Testis (tissue), 3 donors: Measurements from ENCODE around the gene PRKAG2. TPM values are rescaled to one million over a fixed set of nuclear protein-coding genes. Genes with fewer than 3 reads are reported as not detected.

Experiments
- DNase-seq: peaks from one replicate; pipeline ENCODE4 v3.0.0-alpha.2; 2019
- H3K27ac ChIP-seq, 2 donors: fragments of 200-600 bp; sonication (generic); one replicate each; pipeline ENCODE4 v1.5.1; 2019
- H3K27me3 ChIP-seq: fragments of 200-600 bp; sonication (generic); one replicate; pipeline ENCODE4 v1.5.1; 2019
- H3K36me3 ChIP-seq: fragments of 200-600 bp; sonication (generic); one replicate; pipeline ENCODE4 v1.5.1; 2017; ENCODE audit warnings: low read depth; ENCODE audit errors: missing control alignments
- H3K4me1 ChIP-seq: fragments of 200-600 bp; sonication (generic); one replicate; pipeline ENCODE4 v1.5.1; 2019
- H3K4me3 ChIP-seq, 2 donors: fragments of 200-600 bp; sonication (generic); one replicate each; pipeline ENCODE4 v1.5.1; 2017 to 2019
- H3K9me3 ChIP-seq: fragments of 200-600 bp; sonication (generic); one replicate; pipeline ENCODE4 v1.5.1; 2017
- POLR2A ChIP-seq: fragments of 450-650 bp; IDR thresholded peaks from one replicate; pipeline ENCODE4 v1.6.1; 2017; ENCODE audit warnings: antibody characterized with exemption, mild to moderate bottlenecking, moderate library complexity
- WGBS, 2 donors: methylation state at CpG; one replicate each; pipeline ENCODE4 v1.1.5; 2018; 5-methylcytosine and 5-hydroxymethylcytosine counted together
- intact Hi-C: fragments of 100-400 bp; cut with DNase I; formaldehyde crosslinking; loops from one replicate; pipeline ENCODE4 v1.15.1; 2023; ENCODE audit warnings: low total_unique reads
- polyA plus RNA-seq: library from polyadenylated mRNA; stranded (reverse); fragments of 350-450 nt; fragmentation: Illumina TruSeq; extraction: RNeasy Lipid Tissue Mini Kit (QIAGEN cat#74804); gene quantifications from one replicate; pipeline ENCODE4 v1.2.3, GENCODE V29; 2014; ENCODE audit warnings: low read depth, low replicate concordance; ENCODE audit not compliant: insufficient read depth
- total RNA-seq, 2 donors: library from RNA; depleted of rRNA; stranded (reverse); fragments of >200 nt; gene quantifications; one replicate each; pipeline ENCODE4 v1.2.3, GENCODE V29; 2016
- TF ChIP-seq, protein P1 (sequence below), 3 experiments: fragments of 450-650 bp in 2 of 3; fragments of 200-600 bp in 1 of 3; sonication (generic) in 1 of 3; IDR thresholded peaks; one replicate each; pipeline ENCODE4 v1.5.1; 2016 to 2019; ENCODE audit warnings: antibody characterized with exemption in 3 of 3, mild to moderate bottlenecking in 2 of 3, moderate library complexity in 1 of 3

Gene PRKAG2
- total and polyA plus RNA-seq, 3 donors from 2014 or later: 27.9 to 28.7 (median 28.6) TPM

DNA sequence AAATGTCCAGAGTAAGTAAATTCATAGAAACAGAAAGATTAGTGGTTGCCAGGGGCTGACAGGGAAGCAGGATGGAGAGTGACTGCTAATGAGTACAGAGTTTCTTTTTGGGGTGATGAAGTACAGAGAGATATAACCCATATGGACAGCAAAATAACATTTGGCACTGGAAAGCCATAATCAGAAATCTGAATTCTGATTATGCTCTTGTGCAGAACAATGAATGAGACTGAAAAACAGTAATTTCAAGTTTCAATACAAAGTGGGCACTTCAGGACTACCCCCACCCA, 361.7 kb downstream of the PRKAG2 start:
- H3K4me3 ChIP-seq: no peak overlapping the region
- intact Hi-C loops: no loop called here
- no peak for DNase-seq
- TF ChIP-seq POLR2A: no peak
- TF ChIP-seq, protein P1, sequence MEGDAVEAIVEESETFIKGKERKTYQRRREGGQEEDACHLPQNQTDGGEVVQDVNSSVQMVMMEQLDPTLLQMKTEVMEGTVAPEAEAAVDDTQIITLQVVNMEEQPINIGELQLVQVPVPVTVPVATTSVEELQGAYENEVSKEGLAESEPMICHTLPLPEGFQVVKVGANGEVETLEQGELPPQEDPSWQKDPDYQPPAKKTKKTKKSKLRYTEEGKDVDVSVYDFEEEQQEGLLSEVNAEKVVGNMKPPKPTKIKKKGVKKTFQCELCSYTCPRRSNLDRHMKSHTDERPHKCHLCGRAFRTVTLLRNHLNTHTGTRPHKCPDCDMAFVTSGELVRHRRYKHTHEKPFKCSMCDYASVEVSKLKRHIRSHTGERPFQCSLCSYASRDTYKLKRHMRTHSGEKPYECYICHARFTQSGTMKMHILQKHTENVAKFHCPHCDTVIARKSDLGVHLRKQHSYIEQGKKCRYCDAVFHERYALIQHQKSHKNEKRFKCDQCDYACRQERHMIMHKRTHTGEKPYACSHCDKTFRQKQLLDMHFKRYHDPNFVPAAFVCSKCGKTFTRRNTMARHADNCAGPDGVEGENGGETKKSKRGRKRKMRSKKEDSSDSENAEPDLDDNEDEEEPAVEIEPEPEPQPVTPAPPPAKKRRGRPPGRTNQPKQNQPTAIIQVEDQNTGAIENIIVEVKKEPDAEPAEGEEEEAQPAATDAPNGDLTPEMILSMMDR (IDR thresholded peaks at IDR 0.05): no peak
- no peaks in the 10 kb centered on the region for H3K27me3 ChIP-seq
- peaks cover 27% of the 10 kb centered on the region for H3K4me1 ChIP-seq
- no peak overlapping the region for H3K27ac ChIP-seq
- no peaks in the 10 kb centered on the region for H3K9me3 ChIP-seq
- no peaks in the 10 kb centered on the region for H3K36me3 ChIP-seq

GRCh38 chr7:151514461-151515275, 362.2 kb downstream of the PRKAG2 start:
- intact Hi-C loops: no loop called here
- peaks cover 27% of the 10 kb centered on the region for H3K4me1 ChIP-seq
- DNase-seq: no peak
- H3K4me3 ChIP-seq: no peak overlapping the region
- WGBS, 2 donors: 89 to 91% methylated on average over 6 of the region's 6 CpGs
- no peak overlapping the region for H3K27ac ChIP-seq
- TF ChIP-seq, protein P1 (IDR thresholded peaks at IDR 0.05): no peak
- no peak for TF ChIP-seq POLR2A
- no peaks in the 10 kb centered on the region for H3K9me3 ChIP-seq
- H3K36me3 ChIP-seq: no peaks in the 10 kb centered on the region
- no peaks in the 10 kb centered on the region for H3K27me3 ChIP-seq

DNA sequence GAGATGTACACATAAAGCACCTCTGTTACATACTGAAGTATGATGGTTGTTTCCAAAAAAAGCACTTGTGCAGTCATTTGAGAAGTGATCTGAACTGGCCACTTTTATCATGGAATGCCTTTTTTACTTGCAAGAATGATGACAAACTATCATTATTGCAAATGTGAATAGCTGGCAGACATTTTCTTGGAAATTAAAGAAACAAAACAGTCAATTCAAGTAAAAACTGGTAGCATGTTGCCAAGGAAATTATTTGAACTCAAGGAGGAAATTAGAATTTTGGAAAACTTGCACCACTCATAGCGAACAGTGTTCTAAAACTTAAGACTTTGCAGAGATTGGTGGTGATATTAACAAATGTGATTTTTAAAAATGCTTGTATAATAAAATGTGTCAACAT, 363.8 kb downstream of the PRKAG2 start:
- TF ChIP-seq, protein P1 (IDR thresholded peaks at IDR 0.05): no peak
- TF ChIP-seq POLR2A: no peak
- H3K36me3 ChIP-seq: no peaks in the 10 kb centered on the region
- no peak for DNase-seq
- H3K9me3 ChIP-seq: no peaks in the 10 kb centered on the region
- H3K27ac ChIP-seq: no peak overlapping the region
- peaks cover 32% of the 10 kb centered on the region for H3K4me1 ChIP-seq
- no peaks in the 10 kb centered on the region for H3K27me3 ChIP-seq
- intact Hi-C loops: no loop called here
- 91 to 97% methylated on average over 1 of the region's 1 CpG for WGBS, 2 donors
- H3K4me3 ChIP-seq: no peak overlapping the region

- intact Hi-C loops: no loop called here
Measured at GRCh38 chr7:151512353-151512752, 364.6 kb downstream of the PRKAG2 start.

GRCh38 chr7:151511946-151512345, 365.0 kb downstream of the PRKAG2 start:
- peaks cover 23% of the 10 kb centered on the region for H3K4me1 ChIP-seq
- TF ChIP-seq, protein P1 (IDR thresholded peaks at IDR 0.05): no peak
- no peak for TF ChIP-seq POLR2A
- DNase-seq: no peak
- no peaks in the 10 kb centered on the region for H3K36me3 ChIP-seq
- 61 to 83% methylated on average over 4 of the region's 4 CpGs for WGBS, 2 donors
- H3K9me3 ChIP-seq: no peaks in the 10 kb centered on the region
- H3K4me3 ChIP-seq: no peak overlapping the region
- intact Hi-C loops: no loop called here
- no peaks in the 10 kb centered on the region for H3K27me3 ChIP-seq
- peak overlapping the region; percentile 29 to 42 for H3K27ac ChIP-seq

More at GRCh38 chr7:151512353-151512752, 364.6 kb downstream of the PRKAG2 start:
- no peak overlapping the region for H3K4me3 ChIP-seq
- no peaks in the 10 kb centered on the region for H3K36me3 ChIP-seq
- no peak for TF ChIP-seq POLR2A
- no peaks in the 10 kb centered on the region for H3K27me3 ChIP-seq
- H3K4me1 ChIP-seq: peaks cover 24% of the 10 kb centered on the region
- peak overlapping the region in 1 of 2 donors; percentile 42 for H3K27ac ChIP-seq
- WGBS, 2 donors: 40 to 49% methylated on average over 7 of the region's 7 CpGs
- H3K9me3 ChIP-seq: no peaks in the 10 kb centered on the region
- DNase-seq: no peak
